Stimulated activated CD4-positive, alpha-beta T cell treated with anti-CD3 and anti-CD28 coated beads, Interleukin-4, amount 100 ng/mL, for 48 hours (primary cell): ENCODE measurements around the gene SFXN4.
"Not testable (repeated sequence)": the region's sequence is repeated elsewhere in the genome, so short reads cannot be mapped to it uniquely, and the experiment has no call there.

Source experiments
- DNase-seq, 2 donors: peaks; one replicate each; pipeline ENCODE4 v3.0.0-alpha.2; 2020; ENCODE audit warnings: low read depth in 2 of 2

SFXN4 gene

GRCh38 chr10:119190954-119191785, 25.7 kb upstream of the SFXN4 start:
- DNase-seq = no peak

- DNase-seq = no peak
Measured at GRCh38 chr10:119190353-119190752, 24.8 kb upstream of the SFXN4 start.

DNA sequence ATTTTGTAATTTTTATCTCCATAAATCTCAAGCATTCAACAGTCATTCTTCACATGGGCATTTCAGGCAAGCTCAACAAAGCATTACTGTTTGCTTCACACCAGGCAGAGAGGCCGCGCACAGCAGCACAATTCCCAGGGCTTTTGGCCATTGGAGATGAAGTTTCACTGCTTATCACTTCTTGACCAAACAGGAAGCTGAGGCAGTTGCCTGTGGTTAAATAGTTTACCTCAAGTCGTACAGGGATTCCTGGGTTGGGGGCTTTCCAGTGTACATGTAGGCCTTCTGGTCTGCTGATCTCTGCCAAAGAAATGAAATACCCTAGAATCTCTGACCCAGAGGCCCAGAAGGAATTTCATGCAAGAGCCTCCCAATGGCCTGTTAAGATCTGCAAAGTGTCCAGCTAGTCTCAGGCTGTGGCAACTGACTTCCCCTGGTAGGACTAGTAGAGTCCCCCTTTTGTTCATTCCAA, 24.3 kb upstream of the SFXN4 start:
- no peak for DNase-seq

- no peak for DNase-seq
Measured at GRCh38 chr10:119183664-119184412, 18.3 kb upstream of the SFXN4 start.

GRCh38 chr10:119180850-119181400, 15.4 kb upstream of the SFXN4 start:
- DNase-seq = not testable (repeated sequence)

- DNase-seq = peak; percentile 94 to 97
Measured at GRCh38 chr10:119178372-119179119, 13.0 kb upstream of the SFXN4 start, which contains the start of gene PRDX3. Gene PRDX3 (minus strand): TSS chr10:119178812. CDS start chr10:119178790, 22 bp downstream.

DNA sequence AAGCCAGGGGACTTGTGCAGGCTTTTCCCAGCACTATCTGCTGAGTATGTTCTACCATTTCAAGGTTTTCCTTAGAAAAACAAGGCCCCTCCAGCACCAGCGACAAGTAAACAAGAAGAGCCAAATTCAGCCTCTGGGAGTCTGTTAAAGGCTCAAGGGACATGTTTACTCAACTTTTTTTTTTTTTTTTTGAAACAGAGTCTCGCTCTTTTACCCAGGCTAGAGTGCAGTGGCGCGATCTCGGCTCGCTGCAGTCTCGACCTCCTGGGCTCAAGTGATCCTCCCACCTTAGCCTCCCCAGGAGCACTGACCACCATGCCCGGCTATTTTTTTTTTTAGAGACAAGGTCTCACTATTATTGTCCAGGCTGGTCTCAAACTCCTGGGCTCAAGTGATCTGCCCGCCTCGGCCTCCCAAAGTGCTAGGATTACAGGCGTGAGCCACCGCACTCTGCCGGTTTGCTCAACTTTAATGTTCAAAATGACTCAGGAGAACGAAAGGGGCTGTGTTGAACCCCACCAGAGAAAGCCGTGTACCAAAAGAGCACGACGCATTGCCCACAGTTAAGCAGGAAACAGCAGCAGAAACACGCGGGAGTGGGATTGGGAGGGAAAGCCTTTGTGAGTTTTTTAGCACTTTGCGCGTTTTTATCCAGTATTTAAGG, 12.3 kb upstream of the SFXN4 start:
- peak; percentile 28 to 33 for DNase-seq

DNA sequence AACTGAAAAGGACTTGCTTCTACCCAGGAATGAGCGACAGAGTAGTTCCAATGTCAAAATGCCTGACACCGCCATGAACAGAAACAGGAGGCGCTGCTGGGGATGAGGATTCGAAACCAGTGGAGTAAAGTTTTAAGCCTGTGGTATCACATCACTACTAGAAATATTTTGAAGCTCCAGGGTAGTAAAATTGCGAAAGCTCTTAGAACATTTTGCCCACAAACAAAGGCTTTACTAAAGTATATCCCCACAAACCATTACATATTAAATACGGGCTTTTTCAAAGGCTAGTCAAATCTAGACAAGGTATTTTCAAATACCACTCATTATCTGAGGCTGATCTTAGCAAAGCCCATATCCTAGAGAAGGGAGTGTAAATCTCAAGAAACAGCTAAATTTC, 10.7 kb upstream of the SFXN4 start:
- DNase-seq = no peak

GRCh38 chr10:119174109-119174508, 8.6 kb upstream of the SFXN4 start:
- DNase-seq = no peak

DNA sequence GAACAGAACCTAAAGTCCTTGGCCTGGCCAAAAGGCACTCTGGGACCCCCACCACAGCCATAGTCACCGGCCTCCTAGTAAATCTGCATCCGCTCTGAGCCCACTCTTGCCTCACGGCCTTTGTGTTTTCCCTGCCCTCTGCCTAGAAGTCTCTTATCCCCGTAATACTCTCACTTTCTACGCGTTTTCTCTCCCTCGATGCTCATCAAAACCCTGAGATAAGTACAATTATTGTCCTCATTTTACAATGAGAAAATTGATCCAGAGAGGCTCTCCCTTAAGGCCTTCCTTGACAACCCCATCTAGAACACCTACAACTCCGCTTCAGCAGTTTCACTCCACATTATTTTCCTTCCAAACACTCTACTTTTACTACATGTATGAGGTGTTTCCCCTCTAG, 1.5 kb upstream of the SFXN4 start:
- DNase-seq = no peak

DNA sequence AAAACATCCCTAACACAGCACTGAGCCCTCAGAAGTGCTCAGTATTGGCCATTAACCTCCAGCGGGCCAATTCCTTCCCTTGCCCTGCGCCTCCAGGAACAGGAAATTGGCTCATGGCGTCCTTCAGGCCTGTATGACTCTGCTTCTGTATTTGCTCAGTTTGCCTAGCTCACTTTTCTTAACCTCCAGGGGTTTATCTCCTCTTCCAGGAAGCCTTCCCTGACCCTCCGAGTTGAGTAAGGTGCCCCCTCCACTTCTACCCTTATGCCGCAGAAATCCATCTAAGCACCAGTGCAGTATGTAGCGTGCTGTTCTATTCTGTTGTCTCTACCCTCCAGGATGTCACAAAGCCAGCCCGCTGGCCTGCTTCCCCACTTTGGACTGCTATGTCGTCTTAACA, 1.1 kb upstream of the SFXN4 start:
- DNase-seq = no peak

- no peak for DNase-seq
Measured at GRCh38 chr10:119166118-119166500, 595 bp upstream of the SFXN4 start.

- DNase-seq = no peak
Measured at GRCh38 chr10:119162452-119163092, 2.9 kb downstream of the SFXN4 start.

- DNase-seq = no peak
Measured at GRCh38 chr10:119161680-119162451, 3.6 kb downstream of the SFXN4 start.

- no peak for DNase-seq
Measured at GRCh38 chr10:119159332-119159731, 6.2 kb downstream of the SFXN4 start.

- no peak for DNase-seq
Measured at GRCh38 chr10:119153661-119154060, 11.9 kb downstream of the SFXN4 start.

DNA sequence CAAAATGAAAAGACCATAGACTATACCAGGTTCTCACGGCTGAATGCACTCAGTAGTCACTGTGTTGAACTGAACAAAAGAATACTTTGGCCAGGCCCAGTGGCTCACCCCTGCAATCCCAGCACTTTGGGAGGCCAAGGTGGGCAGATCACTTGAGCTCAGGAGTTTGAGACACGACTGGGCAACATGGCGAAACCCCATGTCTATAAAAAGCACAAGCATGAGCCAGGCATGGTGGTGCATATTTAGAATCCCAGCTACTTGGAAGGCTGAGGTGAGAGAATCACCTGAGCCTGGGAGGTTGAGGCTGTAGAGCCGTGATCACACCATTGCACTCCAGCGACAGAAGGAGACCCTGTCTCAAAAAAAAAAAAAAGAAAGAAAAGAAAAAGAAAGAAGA, 12.5 kb downstream of the SFXN4 start:
- DNase-seq = no peak

GRCh38 chr10:119151601-119152000, 13.9 kb downstream of the SFXN4 start:
- not testable (repeated sequence) for DNase-seq

DNA sequence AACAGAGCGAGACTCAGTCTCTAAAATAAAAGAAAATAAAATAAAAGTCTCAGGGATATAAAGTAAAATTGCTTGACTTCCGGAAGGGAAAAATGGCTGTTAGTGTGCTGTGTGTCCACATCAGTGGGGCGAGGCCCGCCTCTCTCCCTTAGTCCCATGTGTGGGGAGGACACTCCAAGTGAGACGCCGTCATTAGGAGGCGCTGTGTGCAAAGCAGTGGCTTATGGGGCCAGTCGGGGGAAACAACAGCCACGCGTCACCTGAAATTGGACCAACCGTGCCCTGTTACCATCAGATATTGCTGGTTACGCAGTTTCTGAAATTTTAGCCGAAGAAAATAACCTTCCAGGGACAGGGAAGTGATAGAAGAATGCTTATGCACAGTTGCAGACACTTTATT, 15.8 kb downstream of the SFXN4 start:
- no peak for DNase-seq

GRCh38 chr10:119149157-119149556, 16.4 kb downstream of the SFXN4 start:
- no peak for DNase-seq
